Midbrain (tissue), 1 donor: ENCODE measurements around the gene EREG.
"Not testable (repeated sequence)": the region's sequence is repeated elsewhere in the genome, so short reads cannot be mapped to it uniquely, and the experiment has no call there.

Experiments used
- DNase-seq: peaks from one replicate; lab custom pipeline; 2025; lab: John Stamatoyannopoulos, UW

EREG gene

GRCh38 chr4:74390677-74391076 is 25.7 kb downstream of the EREG start:
- no peak for DNase-seq

GRCh38 chr4:74391346-74391745 is 26.4 kb downstream of the EREG start:
- DNase-seq: no peak

GRCh38 chr4:74391890-74392475 is 27.0 kb downstream of the EREG start:
- no peak for DNase-seq

- no peak for DNase-seq
Measured at GRCh38 chr4:74394476-74395136, 29.7 kb downstream of the EREG start.

- DNase-seq: no peak
Measured at GRCh38 chr4:74395633-74396032, 30.7 kb downstream of the EREG start.

GRCh38 chr4:74397748-74398426 is 32.9 kb downstream of the EREG start:
- no peak for DNase-seq

GRCh38 chr4:74398894-74399589 is 34.1 kb downstream of the EREG start:
- not testable (repeated sequence) for DNase-seq

- DNase-seq: no peak
Measured at GRCh38 chr4:74400395-74400794, 35.5 kb downstream of the EREG start.

GRCh38 chr4:74402692-74403456 is 37.9 kb downstream of the EREG start:
- no peak for DNase-seq

- no peak for DNase-seq
Measured at GRCh38 chr4:74407891-74408290, 42.9 kb downstream of the EREG start.

- no peak for DNase-seq
Measured at GRCh38 chr4:74408639-74409038, 43.7 kb downstream of the EREG start.

- DNase-seq: no peak
Measured at GRCh38 chr4:74410272-74410671, 45.3 kb downstream of the EREG start.

- DNase-seq: no peak
Measured at GRCh38 chr4:74412225-74412624, 47.3 kb downstream of the EREG start.

- DNase-seq: no peak
Measured at GRCh38 chr4:74413265-74413664, 48.3 kb downstream of the EREG start.

- no peak for DNase-seq
Measured at GRCh38 chr4:74414149-74414809, 49.3 kb downstream of the EREG start.

- no peak for DNase-seq
Measured at GRCh38 chr4:74415602-74416300, 50.8 kb downstream of the EREG start.

- DNase-seq: no peak
Measured at GRCh38 chr4:74418063-74418670, 53.2 kb downstream of the EREG start.

GRCh38 chr4:74420863-74421262 is 55.9 kb downstream of the EREG start:
- no peak for DNase-seq

- DNase-seq: no peak
Measured at GRCh38 chr4:74423104-74423503, 58.2 kb downstream of the EREG start.

- DNase-seq: no peak
Measured at GRCh38 chr4:74424111-74424510, 59.2 kb downstream of the EREG start.
